Measurements from ENCODE around the gene POLD4. TPM values are rescaled to one million over a fixed set of nuclear protein-coding genes. Genes with fewer than 3 reads are reported as not detected.

The POLD4 gene
- total and polyA plus RNA-seq, 2 of the 13 experiments (the other 11 are each of a cell fraction or from before 2014, with no cell fraction given) = 10.5 to 27.4 TPM

GRCh38 chr11:67303132-67303834 is 50.1 kb downstream of the POLD4 start, which contains the start of gene SSH3 (continued):
- TF ChIP-seq NONO (IDR thresholded peaks at IDR 0.05) (no peak), NONO (CRISPR knock-in tag; conservative IDR thresholded peaks at IDR 0.05) (no peak), ZNF280B (CRISPR knock-in tag; IDR thresholded peaks at IDR 0.05; ENCODE audit: borderline replicate concordance) (no peak), ZNF597 (CRISPR knock-in tag; IDR thresholded peaks at IDR 0.05) (no peak), SAFB2 (CRISPR knock-in tag; IDR thresholded peaks at IDR 0.05; ENCODE audit: borderline replicate concordance, low read depth) (0 out of 2 replicates have a peak, but pooled peaks have one; percentile 86), ARHGAP35 (CRISPR knock-in tag; IDR thresholded peaks at IDR 0.05; ENCODE audit: borderline replicate concordance) (no peak), ZNF768 (CRISPR knock-in tag; IDR thresholded peaks at IDR 0.05) (peak; percentile 5), PCBP1 (IDR thresholded peaks at IDR 0.05; ENCODE audit: borderline replicate concordance, low read depth, low read length) (no peak), E2F1 (CRISPR knock-in tag; IDR thresholded peaks at IDR 0.05) (peak; percentile 44; the same call in 1 of the 2 replicates), ZNF784 (CRISPR knock-in tag; IDR thresholded peaks at IDR 0.05; ENCODE audit: borderline replicate concordance) (0 out of 2 replicates have a peak, but pooled peaks have one; percentile 12), AKNA (CRISPR knock-in tag; IDR thresholded peaks at IDR 0.05; ENCODE audit: borderline replicate concordance) (no peak), TFDP2 (CRISPR knock-in tag; IDR thresholded peaks at IDR 0.05) (0 out of 2 replicates have a peak, but pooled peaks have one; percentile 41), RXRA (CRISPR knock-in tag; IDR thresholded peaks at IDR 0.05) (no peak), RBFOX2 (IDR thresholded peaks at IDR 0.05; ENCODE audit: low read depth, low read length) (peak; percentile 73), ZNF382 (CRISPR knock-in tag; IDR thresholded peaks at IDR 0.05; ENCODE audit: borderline replicate concordance) (no peak), RELA (CRISPR knock-in tag; IDR thresholded peaks at IDR 0.05) (no peak), TBX2 (CRISPR knock-in tag; IDR thresholded peaks at IDR 0.05; ENCODE audit: borderline replicate concordance) (peak; percentile 59; the same call in 1 of the 2 replicates)
